ENCODE data around the gene PKN3. TPM values are rescaled to one million over a fixed set of nuclear protein-coding genes. Genes with fewer than 3 reads are reported as not detected.
"Not testable (repeated sequence)": the region's sequence is repeated elsewhere in the genome, so short reads cannot be mapped to it uniquely, and the experiment has no call there.

The PKN3 gene
- total RNA-seq, 4 donors from 2014 or later: 1.9 to 20.1 (median 5.8) TPM

- in situ Hi-C loops (cut with MboI; ENCODE audit: low pct_ligation_motif_present in 1 of 4, low pct_unique_long_range_greater_than_20kb in 1 of 4, low sequenced_read_pairs in 3 of 4): no loop called here
- H3K27me3 ChIP-seq: no peaks in the 10 kb centered on the region
- 94 to 99% methylated on average over 11 to 13 of the region's 13 CpGs for WGBS, 2 donors (ENCODE audit: low coverage in 1 of 2)
- H3K4me1 ChIP-seq: peaks cover 0 to 11% (median 8%) of the 10 kb centered on the region in 4 donors
- peak overlapping the region; percentile 92 to 99 (median 96) for H3K27ac ChIP-seq
- H3K9me3 ChIP-seq: no peaks in the 10 kb centered on the region
- no peaks in the 10 kb centered on the region for H3K36me3 ChIP-seq
- DNase-seq: no peak
- intact Hi-C loops (cut with DNase I; ENCODE audit: low total_unique reads): loop anchor here (2.0 kb wide), 1 partner anchor 31 kb away; the partner anchor contains the start of gene SET
- TF ChIP-seq EP300 (IDR thresholded peaks at IDR 0.05; ENCODE audit: low read depth): no peak
- no peak for TF ChIP-seq POLR2A (IDR thresholded peaks at IDR 0.05)
- TF ChIP-seq POLR2AphosphoS5 (IDR thresholded peaks at IDR 0.05): no peak
- no peak for TF ChIP-seq CTCF (IDR thresholded peaks at IDR 0.05)
- peak overlapping the region in 2 of 4 donors; percentile 84 to 87 for H3K4me3 ChIP-seq
Measured at GRCh38 chr9:128657344-128657704, 45.0 kb upstream of the PKN3 start.

- H3K27ac ChIP-seq: no peak overlapping the region
- no peak overlapping the region for H3K4me3 ChIP-seq
- WGBS, 2 donors (ENCODE audit: low coverage in 1 of 2): 94 to 100% methylated on average over 2 to 3 of the region's 3 CpGs
- DNase-seq: no peak
- no peaks in the 10 kb centered on the region for H3K36me3 ChIP-seq
- in situ Hi-C loops (cut with MboI; ENCODE audit: low pct_ligation_motif_present in 1 of 4, low pct_unique_long_range_greater_than_20kb in 1 of 4, low sequenced_read_pairs in 3 of 4): no loop called here
- H3K27me3 ChIP-seq: no peaks in the 10 kb centered on the region
- no peak for TF ChIP-seq POLR2A (IDR thresholded peaks at IDR 0.05)
- TF ChIP-seq POLR2AphosphoS5 (IDR thresholded peaks at IDR 0.05): no peak
- no peak for TF ChIP-seq EP300 (IDR thresholded peaks at IDR 0.05; ENCODE audit: low read depth)
- no peak for TF ChIP-seq CTCF (IDR thresholded peaks at IDR 0.05)
- intact Hi-C loops (cut with DNase I; ENCODE audit: low total_unique reads): loop anchor here (2.0 kb wide), 1 partner anchor 31 kb away; the partner anchor contains the start of gene SET
- H3K9me3 ChIP-seq: no peaks in the 10 kb centered on the region
- H3K4me1 ChIP-seq: peaks cover 0 to 11% (median 8%) of the 10 kb centered on the region in 4 donors
Measured at GRCh38 chr9:128657796-128658195, 44.5 kb upstream of the PKN3 start.

- in situ Hi-C loops (cut with MboI; ENCODE audit: low pct_ligation_motif_present in 1 of 4, low pct_unique_long_range_greater_than_20kb in 1 of 4, low sequenced_read_pairs in 3 of 4); DNase-seq; H3K4me3 ChIP-seq; H3K9me3 ChIP-seq; intact Hi-C loops (cut with DNase I; ENCODE audit: low total_unique reads); H3K27me3 ChIP-seq; H3K4me1 ChIP-seq; H3K27ac ChIP-seq; H3K36me3 ChIP-seq: not testable (repeated sequence)
- 86 to 93% methylated on average over 6 to 8 of the region's 8 CpGs for WGBS, 2 donors (ENCODE audit: low coverage in 1 of 2)
Measured at GRCh38 chr9:128666481-128666941, 35.8 kb upstream of the PKN3 start.

GRCh38 chr9:128669786-128670185, 32.5 kb upstream of the PKN3 start:
- no peak overlapping the region for H3K4me3 ChIP-seq
- no peaks in the 10 kb centered on the region for H3K27me3 ChIP-seq
- no peaks in the 10 kb centered on the region for H3K36me3 ChIP-seq
- DNase-seq: no peak
- H3K4me1 ChIP-seq: no peaks in the 10 kb centered on the region
- no peaks in the 10 kb centered on the region for H3K9me3 ChIP-seq
- in situ Hi-C loops (cut with MboI; ENCODE audit: low pct_ligation_motif_present in 1 of 4, low pct_unique_long_range_greater_than_20kb in 1 of 4, low sequenced_read_pairs in 3 of 4) (no loop called here), intact Hi-C loops (cut with DNase I; ENCODE audit: low total_unique reads) (no loop called here)
- TF ChIP-seq POLR2AphosphoS5 (IDR thresholded peaks at IDR 0.05): no peak
- no peak for TF ChIP-seq CTCF (IDR thresholded peaks at IDR 0.05)
- no peak for TF ChIP-seq EP300 (IDR thresholded peaks at IDR 0.05; ENCODE audit: low read depth)
- 93 to 100% methylated on average over 3 to 6 of the region's 6 CpGs for WGBS, 2 donors (ENCODE audit: low coverage in 1 of 2)
- no peak overlapping the region for H3K27ac ChIP-seq

GRCh38 chr9:128675382-128675781, 26.9 kb upstream of the PKN3 start:
- in situ Hi-C loops (cut with MboI; ENCODE audit: low pct_ligation_motif_present in 1 of 4, low pct_unique_long_range_greater_than_20kb in 1 of 4, low sequenced_read_pairs in 3 of 4) (no loop called here), intact Hi-C loops (cut with DNase I; ENCODE audit: low total_unique reads) (no loop called here)
- Histone ChIP-seq H3K27ac (no peak overlapping the region), H3K4me3 (no peak overlapping the region), H3K4me1 (no peaks in the 10 kb centered on the region), H3K9me3 (no peaks in the 10 kb centered on the region), H3K36me3 (no peaks in the 10 kb centered on the region), H3K27me3 (no peaks in the 10 kb centered on the region)
- DNase-seq: no peak
- TF ChIP-seq POLR2A (IDR thresholded peaks at IDR 0.05): no peak
- no peak for TF ChIP-seq EP300 (IDR thresholded peaks at IDR 0.05; ENCODE audit: low read depth)
- no peak for TF ChIP-seq POLR2AphosphoS5 (IDR thresholded peaks at IDR 0.05)
- TF ChIP-seq CTCF (IDR thresholded peaks at IDR 0.05): no peak
- WGBS, 2 donors (ENCODE audit: low coverage in 1 of 2): 93 to 95% methylated on average over 4 of the region's 4 CpGs
